Ovary (tissue), 9 donors: ENCODE measurements around the gene TMEM120B. TPM values are rescaled to one million over a fixed set of nuclear protein-coding genes. Genes with fewer than 3 reads are reported as not detected.

ENCODE experiments used
- DNase-seq, 5 donors: peaks; one replicate each; pipeline ENCODE4 v3.0.0-alpha.2; 2019 to 2020
- H3K27ac ChIP-seq, 2 donors: fragments of 200-600 bp; one replicate each; pipeline versions ENCODE4 v1.5.1 to v1.8.0; 2019 to 2022
- H3K27me3 ChIP-seq: fragments of 200-600 bp; one replicate; pipeline ENCODE4 v1.8.0; 2022
- H3K36me3 ChIP-seq: fragments of 200-600 bp; sonication (generic); one replicate; pipeline ENCODE4 v1.5.1; 2019
- H3K4me1 ChIP-seq: one replicate; pipeline ENCODE4 v1.8.1; 2013; ENCODE audit warnings: mild to moderate bottlenecking, moderate library complexity; ENCODE audit not compliant: insufficient read depth
- H3K4me3 ChIP-seq: fragments of 200-600 bp; sonication (generic); one replicate; pipeline ENCODE4 v1.5.1; 2017
- H3K9me3 ChIP-seq, 2 donors: fragments of 200-600 bp in 1 of 2; sonication (generic) in 1 of 2; one replicate each; pipeline versions ENCODE4 v1.5.1 to v1.8.1; 2013 to 2019; ENCODE audit warnings: mild to moderate bottlenecking in 1 of 2, moderate library complexity in 1 of 2
- CTCF ChIP-seq, 3 donors: fragments of 450-650 bp in 2 of 3; fragments of 200-600 bp in 1 of 3; IDR thresholded peaks; one replicate each; pipeline versions ENCODE4 v1.5.1 to v1.8.0; 2016 to 2022; ENCODE audit warnings: antibody characterized with exemption in 3 of 3, mild to moderate bottlenecking in 1 of 3
- EP300 ChIP-seq: sonication (generic); formaldehyde crosslinking; IDR thresholded peaks from one replicate; pipeline ENCODE4 v1.6.1; 2017; ENCODE audit warnings: antibody characterized with exemption
- POLR2A ChIP-seq: fragments of 450-650 bp; IDR thresholded peaks from one replicate; pipeline ENCODE4 v1.6.1; 2017; ENCODE audit warnings: antibody characterized with exemption, mild to moderate bottlenecking, moderate library complexity
- WGBS, 3 donors: extraction: QIAGEN DNeasy Blood & Tissue Kit in 1 of 3; methylation state at CpG; one replicate each; pipeline versions ENCODE4 v1.1.5 to v1.1.7; 2013 to 2017; 5-methylcytosine and 5-hydroxymethylcytosine counted together
- intact Hi-C, 4 donors: fragments of 100-400 bp; cut with DNase I; formaldehyde crosslinking; loops; one replicate each; pipeline versions ENCODE4 v1.11.0 to v1.15.1; 2022 to 2023
- polyA plus RNA-seq, 2 donors: library from polyadenylated mRNA; stranded (reverse); fragments of 200-250 nt in 1 of 2; fragments of 350-450 nt in 1 of 2; fragmentation: Illumina TruSeq in 1 of 2; extraction: RNeasy Lipid Tissue Mini Kit (QIAGEN cat#74804) in 1 of 2; gene quantifications; one replicate each; pipeline ENCODE4 v1.2.3, GENCODE V29; 2013 to 2014
- total RNA-seq, 7 donors: library from RNA; depleted of rRNA in 2 of 7; stranded (reverse); fragments of >200 nt in 2 of 7; fragmentation: NEBNext Ultra II Directional in 3 of 7; extraction: Animal tissue kit (Norgen Biotek cat#: 25700) in 3 of 7; gene quantifications; one replicate each; pipeline versions ENCODE4 v1.1.0 to v1.2.4, GENCODE V29; 2016 to 2023
- donor health status: DM: no; HTN: no; CAD: no; lungs with moderate emphysema.
- donor health status: DM: no; HTN: no; CAD: no.
- donor health status: Bipolar disorder and iron deficiency.
- donor health status: DM: yes; HTN: yes; CAD: no.
- donor health status: DM: no; HTN: no; CAD: no.
- donor health status: DM: yes; HTN: yes; CAD: no.

Gene TMEM120B
- total and polyA plus RNA-seq, 9 donors = 2.0 to 15.3 (median 7.1) TPM

GRCh38 chr12:121802485-121802842 is 89.9 kb downstream of the TMEM120B start:
- TF ChIP-seq POLR2A = no peak
- no peak for TF ChIP-seq CTCF (IDR thresholded peaks at IDR 0.05)
- no peak for TF ChIP-seq EP300
- DNase-seq = no peak
- H3K27ac ChIP-seq = peak overlapping the region; percentile 100
- intact Hi-C loops = loop anchor here in 1 of 4 donors (10.0 kb wide), 1 partner anchor 322 kb away; no protein-coding TSS in a partner anchor
- H3K36me3 ChIP-seq = no peaks in the 10 kb centered on the region
- H3K9me3 ChIP-seq = no peaks in the 10 kb centered on the region
- H3K4me1 ChIP-seq = peaks cover 24% of the 10 kb centered on the region
- 0% methylated on average over 1 of the region's 1 CpG for WGBS, 3 donors
- peak overlapping the region; percentile 77 for H3K4me3 ChIP-seq
- H3K27me3 ChIP-seq = no peaks in the 10 kb centered on the region

- Histone ChIP-seq H3K4me1 (peaks cover 18% of the 10 kb centered on the region), H3K9me3 (no peaks in the 10 kb centered on the region), H3K4me3 (peak overlapping the region; percentile 77), H3K27ac (peak overlapping the region; percentile 100), H3K27me3 (no peaks in the 10 kb centered on the region), H3K36me3 (no peaks in the 10 kb centered on the region)
- TF ChIP-seq POLR2A (peak; percentile 98), EP300 (no peak), CTCF (IDR thresholded peaks at IDR 0.05) (peak in 1 of 3 donors; percentile 7)
- intact Hi-C loops = loop anchor here in 1 of 4 donors (10.0 kb wide), 1 partner anchor 322 kb away; no protein-coding TSS in a partner anchor
- WGBS, 3 donors = 0 to 1% (median 1%) methylated on average over 65 of the region's 65 CpGs
- peak; percentile 90 to 94 (median 92) for DNase-seq
Observed at GRCh38 chr12:121802843-121803698, 90.5 kb downstream of the TMEM120B start.

- peak within 1 kb of the TSS; percentile 100 for H3K27ac ChIP-seq
- intact Hi-C loops = loop anchor here in 1 of 4 donors (10.0 kb wide), 1 partner anchor 321 kb away; no protein-coding TSS in a partner anchor
- peak within 1 kb of the TSS; percentile 77 for H3K4me3 ChIP-seq
- H3K27me3 ChIP-seq = no peaks in the 10 kb centered on the region
- H3K4me1 ChIP-seq = peaks cover 10% of the 10 kb centered on the region
- H3K36me3 ChIP-seq = no peaks in the 10 kb centered on the region
- 0 to 3% (median 1%) methylated on average over 19 to 73 of the region's 74 CpGs for WGBS, 3 donors
- TF ChIP-seq POLR2A (peak; percentile 10), EP300 (no peak), CTCF (IDR thresholded peaks at IDR 0.05) (no peak)
- no peaks in the 10 kb centered on the region for H3K9me3 ChIP-seq
- peak; percentile 58 to 73 (median 67) for DNase-seq
Observed at GRCh38 chr12:121803861-121804416, 91.4 kb downstream of the TMEM120B start, which contains the start of gene SETD1B. TSS of gene SETD1B (plus strand) at chr12:121804009. CDS start at chr12:121804738, 729 bp downstream.

GRCh38 chr12:121804417-121805111 is 92.0 kb downstream of the TMEM120B start:
- WGBS, 3 donors = 0 to 1% (median 1%) methylated on average over 35 to 63 of the region's 63 CpGs
- TF ChIP-seq POLR2A (no peak), EP300 (no peak), CTCF (IDR thresholded peaks at IDR 0.05) (no peak)
- no peaks in the 10 kb centered on the region for H3K9me3 ChIP-seq
- H3K4me1 ChIP-seq = peaks cover 8% of the 10 kb centered on the region
- no peaks in the 10 kb centered on the region for H3K36me3 ChIP-seq
- no peaks in the 10 kb centered on the region for H3K27me3 ChIP-seq
- H3K4me3 ChIP-seq = peak overlapping the region; percentile 77
- intact Hi-C loops = loop anchor here in 1 of 4 donors (10.0 kb wide), 1 partner anchor 320 kb away; no protein-coding TSS in a partner anchor
- DNase-seq = peak in 3 of 5 donors; percentile 41 to 66 (median 52)
- peak overlapping the region; percentile 100 for H3K27ac ChIP-seq
